T47D (cell line): Measurements from ENCODE around the gene PAH.

Experiments
- DNase-seq, 2 experiments: peaks; one replicate each; pipeline versions ENCODE4 v3.0.0 to v3.0.0-alpha.2; 2011 to 2012; ENCODE audit warnings: low read depth in 1 of 2, low spot score in 1 of 2
- JUND ChIP-seq: IDR thresholded peaks from 2 replicates; pipeline ENCODE4 v1.6.1; 2012; ENCODE audit warnings: low read depth
- in situ Hi-C: cut with HindIII; loops from 2 replicates; pipeline ENCODE4 v1.10.0; 2016; ENCODE audit warnings: low sequenced_read_pairs, low pct_unique_long_range_greater_than_20kb

PAH gene

GRCh38 chr12:102821149-102821548 is 95.9 kb downstream of the PAH start:
- in situ Hi-C loops: no loop called here
- no peak for DNase-seq
- no peak for TF ChIP-seq JUND

DNA sequence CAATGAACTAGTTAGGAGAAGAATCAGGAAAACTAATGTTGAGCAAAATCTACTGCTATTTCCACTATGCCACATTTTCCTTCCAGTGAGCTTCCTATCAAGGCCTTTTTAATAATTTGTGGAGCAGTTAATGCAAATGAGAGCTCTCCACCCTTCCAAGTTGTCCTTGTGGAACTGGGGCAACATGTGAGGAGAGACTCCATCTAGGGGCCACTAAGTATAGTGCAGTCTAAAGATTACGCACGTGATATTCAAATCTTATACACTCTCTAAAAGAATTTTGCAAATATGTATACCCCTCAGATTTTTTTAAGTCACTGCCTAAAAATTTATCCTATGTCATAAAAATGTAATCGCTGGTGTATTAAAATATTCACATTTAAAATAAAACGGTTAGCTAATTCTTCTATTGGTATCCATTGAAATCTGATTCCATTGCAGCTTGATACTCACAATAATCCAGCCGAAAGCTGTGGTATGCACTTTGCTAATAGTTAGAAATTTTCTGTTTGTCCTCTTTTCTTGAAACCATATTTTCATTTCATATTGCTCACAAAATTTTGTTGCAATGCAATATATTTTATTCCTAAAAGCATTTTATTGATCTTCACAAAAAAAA is 100.1 kb downstream of the PAH start:
- DNase-seq: peak; percentile 14 to 58
- in situ Hi-C loops: no loop called here
- no peak for TF ChIP-seq JUND

DNA sequence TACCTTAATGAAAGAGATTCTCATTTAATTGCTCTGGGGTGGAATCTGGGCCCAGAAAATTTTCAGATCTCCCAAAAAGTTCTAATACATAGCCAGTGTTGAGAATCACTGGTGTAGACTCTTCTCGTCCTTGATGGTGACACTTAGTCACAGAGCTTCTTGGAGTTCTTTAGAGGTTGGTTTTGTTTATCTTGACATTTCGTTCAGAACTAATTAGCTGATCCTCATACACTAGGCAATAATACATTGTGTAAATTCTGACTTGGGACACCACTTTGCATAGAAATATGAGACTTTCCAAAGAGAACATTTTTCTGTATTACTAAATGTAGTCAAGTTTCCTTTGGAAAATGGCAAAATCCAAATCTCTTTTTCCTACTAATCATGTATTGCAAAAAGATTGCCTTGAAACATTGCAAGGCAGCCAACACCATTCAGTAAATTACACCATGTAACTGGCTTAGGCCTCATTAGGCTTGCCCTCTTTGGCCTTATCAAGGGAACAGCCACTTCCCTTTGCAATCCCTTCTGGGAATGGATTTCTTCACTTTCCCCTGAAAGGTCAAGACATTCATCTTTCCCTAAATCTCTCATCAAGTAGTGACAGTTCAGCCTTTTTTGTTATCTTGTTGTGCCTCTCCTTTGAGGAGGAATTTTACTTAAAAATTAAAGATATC is 102.2 kb downstream of the PAH start:
- in situ Hi-C loops: no loop called here
- DNase-seq: no peak
- no peak for TF ChIP-seq JUND

DNA sequence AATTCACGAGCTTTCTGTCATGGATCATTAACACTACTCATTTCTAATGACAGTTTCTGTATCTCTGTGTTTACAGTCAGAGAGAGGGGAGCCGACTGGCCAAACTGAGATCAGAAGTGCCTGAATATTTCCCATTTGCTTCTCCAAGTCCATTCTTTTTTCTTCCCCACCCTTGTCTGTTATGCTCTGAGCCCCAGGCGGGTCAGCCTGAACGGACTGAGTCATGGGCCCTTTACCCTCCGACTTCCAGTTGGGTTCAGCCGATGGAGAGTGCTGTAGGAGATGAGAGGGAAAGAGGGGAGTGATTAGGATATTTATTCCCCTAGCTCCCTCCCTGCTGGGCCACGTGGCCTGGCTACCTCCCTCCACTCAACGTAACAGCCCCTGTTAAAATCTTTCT is 104.7 kb downstream of the PAH start:
- in situ Hi-C loops: no loop called here
- TF ChIP-seq JUND: no peak
- no peak for DNase-seq

DNA sequence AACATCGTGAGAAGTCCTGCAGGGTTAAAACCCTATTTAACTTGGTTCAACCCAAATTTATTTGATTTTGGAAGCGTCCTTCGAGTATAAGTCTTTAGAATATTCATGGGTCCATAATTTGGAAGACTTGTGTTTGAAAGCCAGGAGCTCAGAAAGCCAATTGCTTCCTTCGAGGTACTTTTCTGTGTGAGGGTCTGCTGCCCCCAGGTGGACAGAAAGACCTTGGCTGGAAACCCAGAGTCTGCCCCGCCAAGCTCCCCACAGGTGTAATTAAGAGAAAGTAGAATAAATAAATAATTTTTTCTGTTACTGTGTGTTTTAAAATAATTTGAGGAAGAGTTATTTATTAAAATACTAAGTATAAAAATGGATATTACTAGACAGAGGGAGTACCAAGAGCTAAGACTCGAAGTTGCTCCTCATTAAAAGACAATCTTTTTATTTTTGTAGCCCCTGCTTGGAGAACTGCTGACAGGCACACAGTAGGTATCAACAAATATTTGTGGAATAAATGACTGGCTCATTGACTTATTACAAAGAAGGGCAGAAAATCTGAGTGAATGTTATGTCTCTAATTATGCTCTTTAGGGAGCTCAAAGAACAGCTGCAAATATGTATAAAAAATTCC is 105.8 kb downstream of the PAH start:
- no peak for TF ChIP-seq JUND
- in situ Hi-C loops: no loop called here
- peak in 1 of 2 experiments; percentile 46 for DNase-seq

- in situ Hi-C loops: no loop called here
Observed at GRCh38 chr12:102808412-102808811, 108.6 kb downstream of the PAH start.

GRCh38 chr12:102806592-102806991 is 110.5 kb downstream of the PAH start:
- TF ChIP-seq JUND: no peak
- DNase-seq: peak in 1 of 2 experiments; percentile 33
- in situ Hi-C loops: no loop called here

More at GRCh38 chr12:102808412-102808811, 108.6 kb downstream of the PAH start:
- no peak for DNase-seq
- no peak for TF ChIP-seq JUND

DNA sequence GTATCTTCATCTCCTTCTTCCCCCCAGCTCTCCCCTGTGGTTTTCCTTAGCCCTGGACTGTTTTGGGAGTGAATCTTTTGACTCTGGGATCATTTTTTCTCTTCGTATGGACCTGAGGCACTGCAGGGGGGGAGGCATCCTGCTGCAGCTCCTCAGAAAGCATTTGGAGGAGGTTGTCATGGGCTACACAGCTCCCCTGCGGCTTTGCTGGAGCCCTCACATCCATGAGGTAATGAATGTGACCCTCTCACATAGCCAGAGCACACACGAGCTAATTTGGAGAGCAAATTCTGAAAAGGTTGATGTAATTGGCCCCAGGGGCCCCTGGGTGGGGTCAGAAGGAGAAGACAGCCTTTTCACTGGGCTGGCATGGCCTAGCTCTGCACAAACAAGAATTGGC is 110.9 kb downstream of the PAH start:
- in situ Hi-C loops: no loop called here
- TF ChIP-seq JUND: no peak
- no peak for DNase-seq

DNA sequence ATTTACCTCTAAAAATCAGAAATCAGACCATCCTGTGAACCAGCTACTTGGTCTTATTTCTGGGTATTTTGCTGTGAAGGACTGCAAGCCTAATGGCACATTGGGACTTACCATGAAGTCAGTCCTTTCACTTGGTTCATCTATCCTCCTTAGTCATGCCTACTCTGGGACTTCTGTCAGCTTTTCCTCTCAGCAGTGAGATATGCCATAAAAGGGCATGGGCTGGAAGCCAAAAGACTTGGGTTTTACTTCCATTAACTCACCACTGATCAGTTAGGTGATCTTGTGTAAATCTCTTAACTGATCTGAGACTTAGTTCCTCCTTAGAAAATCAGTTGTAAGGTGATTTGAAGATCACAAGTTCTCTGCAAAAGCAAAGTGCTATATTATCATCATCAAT is 116.5 kb downstream of the PAH start:
- no peak for DNase-seq
- in situ Hi-C loops: no loop called here
- no peak for TF ChIP-seq JUND

GRCh38 chr12:102799229-102799628 is 117.8 kb downstream of the PAH start:
- in situ Hi-C loops: no loop called here
- TF ChIP-seq JUND: no peak
- no peak for DNase-seq

- no peak for DNase-seq
- in situ Hi-C loops: no loop called here
- TF ChIP-seq JUND: no peak
Observed at GRCh38 chr12:102797528-102797927, 119.5 kb downstream of the PAH start.

DNA sequence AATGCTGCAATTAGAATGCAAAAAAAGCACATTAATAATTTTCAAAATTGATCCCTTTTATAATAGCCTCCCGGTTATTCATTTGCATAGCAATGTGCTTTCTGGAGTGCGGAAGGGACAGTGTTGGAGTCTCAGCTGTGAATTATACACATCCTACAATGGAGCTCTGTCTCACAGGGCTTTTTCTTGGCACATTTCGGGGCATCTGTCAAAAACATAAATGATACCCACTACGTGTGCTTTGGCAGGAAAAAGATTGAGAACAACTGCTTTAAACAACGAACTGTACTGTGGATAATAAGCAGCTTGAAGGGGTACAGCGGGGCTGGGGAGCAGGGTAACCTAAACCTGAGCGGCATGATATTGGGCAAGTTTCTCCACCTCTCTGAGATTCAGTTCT is 123.1 kb downstream of the PAH start:
- DNase-seq: no peak
- in situ Hi-C loops: no loop called here
- TF ChIP-seq JUND: no peak
